ENCODE measurements around the gene SLC22A13.
"Not testable (repeated sequence)": the region's sequence is repeated elsewhere in the genome, so short reads cannot be mapped to it uniquely, and the experiment has no call there.

SLC22A13 gene, protein sequence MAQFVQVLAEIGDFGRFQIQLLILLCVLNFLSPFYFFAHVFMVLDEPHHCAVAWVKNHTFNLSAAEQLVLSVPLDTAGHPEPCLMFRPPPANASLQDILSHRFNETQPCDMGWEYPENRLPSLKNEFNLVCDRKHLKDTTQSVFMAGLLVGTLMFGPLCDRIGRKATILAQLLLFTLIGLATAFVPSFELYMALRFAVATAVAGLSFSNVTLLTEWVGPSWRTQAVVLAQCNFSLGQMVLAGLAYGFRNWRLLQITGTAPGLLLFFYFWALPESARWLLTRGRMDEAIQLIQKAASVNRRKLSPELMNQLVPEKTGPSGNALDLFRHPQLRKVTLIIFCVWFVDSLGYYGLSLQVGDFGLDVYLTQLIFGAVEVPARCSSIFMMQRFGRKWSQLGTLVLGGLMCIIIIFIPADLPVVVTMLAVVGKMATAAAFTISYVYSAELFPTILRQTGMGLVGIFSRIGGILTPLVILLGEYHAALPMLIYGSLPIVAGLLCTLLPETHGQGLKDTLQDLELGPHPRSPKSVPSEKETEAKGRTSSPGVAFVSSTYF

DNA sequence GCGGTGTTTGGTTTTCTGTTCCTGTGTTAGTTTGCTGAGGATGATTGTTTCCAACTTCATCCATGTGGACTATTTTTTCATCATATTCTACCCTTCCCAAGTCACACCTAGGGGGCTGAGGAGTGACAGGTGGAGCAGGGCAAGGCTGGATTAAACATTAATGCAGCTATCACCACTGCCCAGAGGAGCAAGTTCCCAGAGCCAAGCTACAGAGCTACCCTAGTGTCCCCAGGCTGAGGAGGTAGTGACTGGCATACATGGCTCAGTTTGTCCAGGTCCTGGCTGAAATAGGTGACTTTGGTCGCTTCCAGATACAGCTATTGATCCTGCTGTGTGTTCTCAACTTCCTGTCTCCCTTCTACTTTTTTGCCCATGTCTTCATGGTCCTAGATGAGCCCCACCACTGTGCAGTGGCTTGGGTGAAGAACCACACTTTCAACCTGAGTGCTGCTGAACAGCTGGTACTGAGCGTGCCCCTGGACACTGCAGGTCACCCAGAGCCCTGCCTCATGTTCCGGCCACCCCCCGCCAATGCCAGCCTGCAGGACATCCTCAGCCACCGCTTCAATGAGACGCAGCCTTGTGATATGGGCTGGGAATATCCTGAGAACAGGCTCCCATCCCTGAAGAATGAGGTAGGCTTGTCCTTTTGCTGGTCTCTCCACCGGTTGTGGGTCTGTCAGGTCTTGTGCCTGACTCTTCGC lies at the start of gene SLC22A13:
Gene SLC22A13 (plus strand): TSS at position 209 of the 704 bp plus-strand sequence. CDS start 49 bp downstream, at position 258.
- no peak for DNase-seq

- DNase-seq = no peak
Observed at GRCh38 chr3:38219609-38220197, 45.9 kb upstream of the SLC22A13 start.

- DNase-seq = no peak
Observed at GRCh38 chr3:38221005-38221404, 44.6 kb upstream of the SLC22A13 start.

GRCh38 chr3:38222032-38222634 lies 43.5 kb upstream of the SLC22A13 start:
- DNase-seq = no peak

- no peak for DNase-seq
Observed at GRCh38 chr3:38224357-38224756, 41.3 kb upstream of the SLC22A13 start.

DNA sequence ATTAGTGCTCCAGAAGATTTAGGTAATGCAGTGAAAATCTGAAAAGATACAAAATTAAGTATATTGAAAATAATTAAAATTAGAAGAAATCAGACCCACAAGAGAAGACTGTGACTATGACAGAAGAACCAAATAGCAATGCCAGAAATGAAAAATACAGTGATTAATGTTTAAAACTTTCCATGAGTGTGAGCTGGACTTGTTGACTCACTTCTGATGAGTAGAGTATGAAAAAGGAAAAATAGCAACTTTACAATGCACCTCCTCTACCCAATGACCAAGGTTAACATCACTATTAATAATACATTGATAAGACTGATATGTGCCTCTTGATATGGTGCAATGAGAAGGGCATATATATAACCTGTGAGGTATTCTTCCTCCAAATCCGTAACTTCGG lies 39.3 kb upstream of the SLC22A13 start:
- no peak for DNase-seq

DNA sequence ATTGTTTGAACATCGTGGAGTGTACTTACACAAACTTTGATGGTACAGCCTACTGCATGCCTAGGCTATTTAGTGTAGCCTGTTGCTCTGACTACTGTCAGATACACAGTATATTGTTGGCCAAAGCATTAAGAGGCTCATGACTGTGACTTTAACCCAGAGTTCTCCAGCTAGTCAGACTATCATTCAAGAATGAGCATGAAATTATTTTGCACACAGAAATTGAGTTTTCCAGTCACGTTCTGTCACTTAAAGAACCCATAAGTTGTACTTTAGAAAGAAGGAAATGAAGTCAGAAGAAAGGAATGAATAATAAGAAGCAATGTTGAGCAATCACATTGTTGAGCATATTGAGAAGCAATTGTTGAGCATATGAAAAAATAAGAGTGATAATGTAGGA lies 37.6 kb upstream of the SLC22A13 start:
- DNase-seq = no peak

- DNase-seq = no peak
Observed at GRCh38 chr3:38229036-38229435, 36.6 kb upstream of the SLC22A13 start.

DNA sequence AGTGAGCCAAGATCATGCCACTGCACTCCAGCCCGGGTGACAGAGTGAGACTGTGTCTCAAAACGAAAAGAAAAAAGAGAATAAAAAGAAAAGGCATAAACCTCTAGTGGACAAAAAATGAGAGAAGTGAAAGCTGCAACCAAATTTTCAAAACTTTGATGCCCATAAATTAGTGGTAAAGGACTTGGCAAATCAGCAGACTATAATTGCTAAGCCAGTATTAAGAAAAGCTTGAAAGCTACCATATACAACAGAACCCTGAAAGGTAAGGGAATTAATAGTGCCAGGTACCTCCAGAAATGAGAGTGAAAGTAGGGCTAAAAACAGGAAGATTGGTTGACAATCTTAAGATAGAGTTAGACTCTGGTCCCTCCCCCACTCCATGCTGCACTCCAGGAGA lies 32.9 kb upstream of the SLC22A13 start:
- no peak for DNase-seq

- no peak for DNase-seq
Observed at GRCh38 chr3:38235466-38235865, 30.1 kb upstream of the SLC22A13 start.

DNA sequence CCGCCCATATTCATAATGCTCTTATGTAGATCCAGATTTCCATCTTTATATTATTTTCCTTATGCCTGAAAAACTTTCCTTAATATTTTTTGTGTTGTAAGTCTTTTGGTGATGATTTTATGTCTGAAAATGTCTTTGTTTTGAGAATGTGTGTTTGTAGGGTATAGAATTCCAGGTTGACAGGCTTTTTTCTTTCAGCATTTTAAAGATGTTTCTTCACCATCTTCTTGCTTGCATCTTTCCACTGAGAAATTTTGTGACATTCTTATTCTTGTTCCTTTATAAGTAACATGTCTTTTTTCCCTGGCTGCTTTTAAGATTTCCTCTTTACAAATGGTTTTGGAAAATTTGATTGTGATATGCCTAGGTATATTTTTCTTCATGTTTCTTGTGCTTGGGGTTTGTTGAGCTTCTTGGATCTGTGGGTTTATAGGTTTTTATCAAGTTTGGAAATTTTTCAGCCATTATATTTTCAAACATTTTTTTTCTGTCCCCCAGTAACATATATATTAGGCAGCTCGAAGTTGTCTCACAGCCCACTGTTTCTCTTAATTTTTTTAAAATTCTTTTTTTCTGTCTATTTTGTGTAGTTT lies 27.1 kb upstream of the SLC22A13 start:
- DNase-seq = no peak

DNA sequence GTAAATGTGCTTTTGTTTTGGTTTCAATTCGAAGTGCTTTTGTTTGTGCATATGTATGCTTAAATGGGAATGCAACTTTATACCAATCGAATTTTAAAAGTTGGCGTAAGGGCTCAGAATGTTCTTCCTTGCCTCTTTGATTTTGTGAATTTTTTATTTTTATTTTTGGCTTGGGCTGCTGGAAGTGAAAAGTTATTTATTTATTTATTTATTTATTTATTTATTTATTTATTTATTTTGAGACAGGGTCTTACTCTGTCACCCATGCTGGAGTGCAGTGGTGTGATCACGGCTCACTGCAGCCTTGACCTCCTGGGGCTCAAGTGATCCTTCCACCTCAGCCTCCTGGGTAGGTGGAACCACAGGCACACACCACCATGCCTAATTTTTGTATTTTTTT lies 22.8 kb upstream of the SLC22A13 start:
- DNase-seq = not testable (repeated sequence)

DNA sequence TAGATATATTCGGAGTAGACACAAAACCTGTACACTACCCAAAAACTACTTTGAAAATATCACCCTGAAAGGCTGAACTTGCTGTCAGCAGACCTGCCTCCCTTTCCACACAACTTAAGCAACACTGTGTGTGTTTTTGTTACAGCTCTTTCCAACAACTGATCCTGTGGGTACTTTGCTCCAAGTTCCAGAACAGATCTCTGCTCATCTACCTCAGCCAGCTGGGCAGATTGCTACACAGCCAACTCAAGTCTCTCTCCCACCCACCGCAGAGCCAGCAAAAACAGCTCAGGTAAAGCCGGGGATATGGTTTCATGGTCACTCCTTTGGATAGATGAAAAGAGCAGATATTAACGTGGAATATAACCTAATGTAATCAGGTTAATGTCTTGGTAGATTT lies 19.7 kb upstream of the SLC22A13 start:
- DNase-seq = peak in 1 of 2 experiments; percentile 48

- DNase-seq = peak; percentile 56 to 68
Observed at GRCh38 chr3:38247366-38248035, 18.1 kb upstream of the SLC22A13 start.

GRCh38 chr3:38250198-38250597 lies 15.4 kb upstream of the SLC22A13 start:
- no peak for DNase-seq

- no peak for DNase-seq
Observed at GRCh38 chr3:38251197-38251596, 14.4 kb upstream of the SLC22A13 start.

DNA sequence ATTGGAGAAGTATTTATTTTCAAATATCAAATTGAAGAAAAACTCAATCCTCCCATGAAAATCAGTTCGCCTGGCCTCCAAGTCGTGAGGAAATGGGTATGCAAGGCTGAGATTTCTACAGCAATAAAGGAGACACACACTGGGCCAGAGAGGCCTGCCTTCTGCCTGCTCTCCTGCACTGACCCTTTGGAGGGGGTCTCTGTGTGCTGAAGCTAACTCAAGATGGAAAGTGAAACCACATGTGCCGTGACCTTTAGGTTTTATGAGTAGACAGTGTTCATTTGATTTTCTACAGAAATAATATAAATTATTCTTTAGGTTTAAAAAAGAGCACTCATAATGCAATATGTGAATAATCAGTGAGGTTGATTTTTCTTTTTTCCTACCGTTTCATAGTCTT lies 11.9 kb upstream of the SLC22A13 start:
- no peak for DNase-seq

DNA sequence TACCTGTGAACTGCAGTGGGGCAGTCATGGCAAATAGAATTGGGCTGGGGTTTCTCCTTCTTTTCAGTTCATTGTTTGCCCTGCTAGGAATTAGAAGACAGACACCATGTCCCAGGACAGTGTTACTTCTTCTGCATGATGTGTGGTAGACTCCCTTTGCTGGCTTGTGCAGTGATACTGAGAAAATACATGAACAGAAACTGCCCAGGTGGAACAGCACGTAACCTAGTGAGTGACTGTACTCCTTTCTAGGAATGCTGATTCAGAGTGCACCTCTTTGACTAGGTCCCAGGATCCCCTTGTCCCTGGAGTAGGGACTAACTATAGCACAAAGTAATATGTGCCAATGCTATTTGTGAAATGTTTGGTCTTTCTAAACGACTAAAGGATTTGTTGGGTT lies 10.7 kb upstream of the SLC22A13 start:
- DNase-seq = no peak

DNA sequence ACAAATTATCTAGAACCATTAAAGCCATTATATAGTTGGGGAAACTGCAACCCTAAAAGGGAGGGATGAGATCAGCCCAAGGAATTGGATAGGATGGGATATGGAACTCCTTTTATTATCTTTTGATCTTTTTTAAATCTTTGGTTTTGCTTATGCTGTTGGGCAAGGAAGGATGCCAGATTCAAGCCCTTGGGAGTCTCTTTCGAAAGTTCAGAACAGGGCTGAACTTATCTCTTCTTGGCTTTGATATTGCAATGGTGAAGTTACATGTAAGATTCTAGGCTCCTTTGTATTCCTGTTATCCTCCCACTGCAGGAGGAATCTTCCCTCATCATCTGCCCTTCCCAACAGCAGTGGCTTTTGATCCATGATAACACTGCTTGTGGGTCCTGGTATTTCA lies 10.0 kb upstream of the SLC22A13 start:
- no peak for DNase-seq

- DNase-seq = no peak
Observed at GRCh38 chr3:38257583-38257982, 8.0 kb upstream of the SLC22A13 start.

GRCh38 chr3:38260474-38260873 lies 5.1 kb upstream of the SLC22A13 start:
- no peak for DNase-seq

GRCh38 chr3:38264353-38264771 lies 1.2 kb upstream of the SLC22A13 start:
- DNase-seq = no peak

Data from cerebellar nuclear complex (tissue), 1 donor.